Left ventricle myocardium superior (tissue), 1 donor: ENCODE results near the gene CDYL2. TPM values are rescaled to one million over a fixed set of nuclear protein-coding genes. Genes with fewer than 3 reads are reported as not detected.

Source experiments
- ATAC-seq: fragments of 200-7000 bp; cut with Tn5 transposase; one replicate; pipeline ENCODE4 v1.9.1; 2020; ENCODE audit warnings: mild to moderate bottlenecking, moderate library complexity
- DNase-seq: peaks from one replicate; pipeline ENCODE4 v3.0.0-alpha.2; 2020
- intact Hi-C: fragments of 100-400 bp; cut with micrococcal nuclease; formaldehyde crosslinking; loops from one replicate; pipeline ENCODE4 v1.11.0; 2022
- total RNA-seq: library from RNA; stranded (reverse); fragmentation: NEBNext Ultra II Directional; extraction: Animal tissue kit (Norgen Biotek cat#: 25700); gene quantifications from one replicate; pipeline ENCODE4 v1.2.1, GENCODE V29; 2021
- donor health status: DM: no; HTN: yes; CAD: no; lungs with severe emphysema.

CDYL2 gene
- total RNA-seq, 1 donor from 2014 or later = 2.9 TPM

GRCh38 chr16:80684906-80685305 is 119.5 kb downstream of the CDYL2 start:
- ATAC-seq (no peak), DNase-seq (no peak)
- intact Hi-C loops = no loop called here

- ATAC-seq = no peak
- no peak for DNase-seq
- intact Hi-C loops = no loop called here
Observed at GRCh38 chr16:80684136-80684765, 120.1 kb downstream of the CDYL2 start.

GRCh38 chr16:80683646-80684045 is 120.8 kb downstream of the CDYL2 start:
- no peak for DNase-seq

GRCh38 chr16:80682421-80683070 is 121.9 kb downstream of the CDYL2 start:
- DNase-seq = no peak
- intact Hi-C loops = no loop called here
- no peak for ATAC-seq

More at GRCh38 chr16:80683646-80684045, 120.8 kb downstream of the CDYL2 start:
- intact Hi-C loops = no loop called here
- no peak for ATAC-seq

- ATAC-seq = no peak
- DNase-seq = no peak
- intact Hi-C loops = no loop called here
Observed at GRCh38 chr16:80681436-80681835, 123.0 kb downstream of the CDYL2 start.

GRCh38 chr16:80680839-80681238 is 123.6 kb downstream of the CDYL2 start:
- intact Hi-C loops = no loop called here
- DNase-seq (no peak), ATAC-seq (no peak)

GRCh38 chr16:80680046-80680445 is 124.4 kb downstream of the CDYL2 start:
- ATAC-seq = no peak
- no peak for DNase-seq
- intact Hi-C loops = no loop called here

GRCh38 chr16:80674884-80675283 is 129.5 kb downstream of the CDYL2 start:
- intact Hi-C loops = no loop called here
- no peak for ATAC-seq
- no peak for DNase-seq

- DNase-seq (no peak), ATAC-seq (no peak)
- intact Hi-C loops = no loop called here
Observed at GRCh38 chr16:80672379-80672778, 132.0 kb downstream of the CDYL2 start.

GRCh38 chr16:80671281-80671849 is 133.0 kb downstream of the CDYL2 start:
- DNase-seq (no peak), ATAC-seq (no peak)
- intact Hi-C loops = no loop called here

GRCh38 chr16:80670170-80670865 is 134.1 kb downstream of the CDYL2 start:
- DNase-seq = no peak
- ATAC-seq = no peak
- intact Hi-C loops = no loop called here

GRCh38 chr16:80669673-80670072 is 134.7 kb downstream of the CDYL2 start:
- intact Hi-C loops = no loop called here
- DNase-seq (no peak), ATAC-seq (no peak)

GRCh38 chr16:80667925-80668324 is 136.5 kb downstream of the CDYL2 start:
- no peak for DNase-seq
- ATAC-seq = no peak
- intact Hi-C loops = no loop called here

- intact Hi-C loops = no loop called here
- no peak for ATAC-seq
- no peak for DNase-seq
Observed at GRCh38 chr16:80667251-80667560, 137.2 kb downstream of the CDYL2 start.

GRCh38 chr16:80666378-80667250 is 137.8 kb downstream of the CDYL2 start:
- intact Hi-C loops = no loop called here
- ATAC-seq (no peak), DNase-seq (no peak)

- intact Hi-C loops = no loop called here
- DNase-seq = no peak
- ATAC-seq = no peak
Observed at GRCh38 chr16:80665356-80665755, 139.0 kb downstream of the CDYL2 start.

- ATAC-seq = no peak
Observed at GRCh38 chr16:80664786-80665185, 139.6 kb downstream of the CDYL2 start.

GRCh38 chr16:80664226-80664625 is 140.2 kb downstream of the CDYL2 start:
- DNase-seq (no peak), ATAC-seq (no peak)
- intact Hi-C loops = no loop called here

More at GRCh38 chr16:80664786-80665185, 139.6 kb downstream of the CDYL2 start:
- intact Hi-C loops = no loop called here
- no peak for DNase-seq

GRCh38 chr16:80663078-80663477 is 141.3 kb downstream of the CDYL2 start:
- no peak for ATAC-seq
- DNase-seq = no peak
- intact Hi-C loops = no loop called here
